HEK293 (cell line): ENCODE measurements around the gene STPG3.

ENCODE experiments used
- CTCF ChIA-PET: fragments of 350-600 bp; formaldehyde crosslinking; extraction: SDS; loops from one replicate; lab custom pipeline; 2021; ENCODE audit warnings: antibody characterized with exemption; lab: Yijun Ruan, JAX
- POLR2A ChIA-PET: fragments of 300-600 bp; formaldehyde crosslinking; extraction: SDS; loops from one replicate; lab custom pipeline; 2020; ENCODE audit warnings: antibody characterized with exemption, inconsistent platforms; lab: Yijun Ruan, JAX
- H3K27ac ChIP-seq: fragments of 200-500 bp; sonication (Bioruptor generic); 2 replicates; pipeline ENCODE4 v1.5.1; 2014; ENCODE audit warnings: low read depth, low read length, control low read depth, inconsistent platforms; ENCODE audit errors: extremely low read depth
- H3K36me3 ChIP-seq, 2 experiments: fragments of 200-500 bp in 1 of 2; sonication (Bioruptor generic) in 1 of 2; 1 replicate in 1 of 2; 2 replicates in 1 of 2; pipeline ENCODE4 v1.5.1; 2014 to 2017; ENCODE audit warnings: inconsistent platforms in 2 of 2, low read length in 2 of 2; ENCODE audit not compliant: control insufficient read depth in 2 of 2, insufficient read depth in 1 of 2
- H3K4me1 ChIP-seq: fragments of 200-500 bp; sonication (Bioruptor generic); 2 replicates; pipeline ENCODE4 v1.5.1; 2014; ENCODE audit warnings: mild to moderate bottlenecking, low read length, inconsistent platforms; ENCODE audit not compliant: control insufficient read depth, insufficient read depth
- H3K4me3 ChIP-seq: 2 replicates; pipeline ENCODE4 v1.5.1; 2011; ENCODE audit warnings: low read depth, mild to moderate bottlenecking, control low read depth, low read length, moderate library complexity
- H3K9me3 ChIP-seq: fragments of 200-500 bp; sonication (Bioruptor generic); 2 replicates; pipeline ENCODE4 v1.5.1; 2014; ENCODE audit warnings: low read depth, low read length, inconsistent platforms; ENCODE audit not compliant: control insufficient read depth, insufficient read depth
- GLI4 ChIP-seq: fragments of 450-650 bp; formaldehyde crosslinking; IDR thresholded peaks from 2 replicates; pipeline ENCODE4 v1.5.1; 2016; ENCODE audit warnings: missing biosample characterization, missing genetic modification characterization
- GLIS2 ChIP-seq: fragments of 450-650 bp; formaldehyde crosslinking; IDR thresholded peaks from 2 replicates; pipeline ENCODE4 v1.5.1; 2016; ENCODE audit warnings: missing biosample characterization, missing genetic modification characterization
- HOXD13 ChIP-seq: sonication (generic); formaldehyde crosslinking; IDR thresholded peaks from 2 replicates; pipeline ENCODE4 v1.8.0; 2022; ENCODE audit warnings: missing genetic modification reagents, borderline replicate concordance
- INSM2 ChIP-seq: fragments of 450-650 bp; formaldehyde crosslinking; IDR thresholded peaks from 2 replicates; pipeline ENCODE4 v1.5.1; 2016; ENCODE audit warnings: missing biosample characterization, missing genetic modification characterization
- KLF1 ChIP-seq: fragments of 450-650 bp; formaldehyde crosslinking; IDR thresholded peaks from 2 replicates; pipeline ENCODE4 v1.5.1; 2016; ENCODE audit warnings: missing biosample characterization, missing genetic modification characterization
- KLF7 ChIP-seq: fragments of 450-650 bp; formaldehyde crosslinking; IDR thresholded peaks from 2 replicates; pipeline ENCODE4 v1.5.1; 2016; ENCODE audit warnings: missing biosample characterization, missing genetic modification characterization, borderline replicate concordance
- OSR2 ChIP-seq: fragments of 450-650 bp; formaldehyde crosslinking; IDR thresholded peaks from 2 replicates; pipeline ENCODE4 v1.5.1; 2016; ENCODE audit warnings: missing biosample characterization, missing genetic modification characterization
- ZBTB6 ChIP-seq: fragments of 450-650 bp; formaldehyde crosslinking; IDR thresholded peaks from 2 replicates; pipeline ENCODE4 v1.5.1; 2017; ENCODE audit warnings: missing biosample characterization, missing genetic modification characterization
- ZBTB8A ChIP-seq: fragments of 450-650 bp; formaldehyde crosslinking; IDR thresholded peaks from 2 replicates; pipeline ENCODE4 v1.5.1; 2016; ENCODE audit warnings: missing biosample characterization, missing genetic modification characterization
- ZFP41 ChIP-seq: fragments of 450-650 bp; formaldehyde crosslinking; IDR thresholded peaks from 2 replicates; pipeline ENCODE4 v1.5.1; 2016; ENCODE audit warnings: missing biosample characterization, missing genetic modification characterization, borderline replicate concordance
- ZIC2 ChIP-seq: fragments of 450-650 bp; formaldehyde crosslinking; IDR thresholded peaks from 2 replicates; pipeline ENCODE4 v1.5.1; 2016; ENCODE audit warnings: missing biosample characterization, missing genetic modification characterization
- ZNF146 ChIP-seq: fragments of 450-650 bp; formaldehyde crosslinking; IDR thresholded peaks from 2 replicates; pipeline ENCODE4 v1.5.1; 2016; ENCODE audit warnings: missing biosample characterization, missing genetic modification characterization
- ZNF302 ChIP-seq: fragments of 450-650 bp; formaldehyde crosslinking; IDR thresholded peaks from 2 replicates; pipeline ENCODE4 v1.5.1; 2016; ENCODE audit warnings: missing biosample characterization, missing genetic modification characterization, low read depth
- ZNF354C ChIP-seq: fragments of 450-650 bp; formaldehyde crosslinking; IDR thresholded peaks from 2 replicates; pipeline ENCODE4 v1.5.1; 2016; ENCODE audit warnings: missing biosample characterization, missing genetic modification characterization, low read depth, borderline replicate concordance
- ZNF416 ChIP-seq: fragments of 450-650 bp; formaldehyde crosslinking; IDR thresholded peaks from 2 replicates; pipeline ENCODE4 v1.5.1; 2016; ENCODE audit warnings: missing biosample characterization, missing genetic modification characterization
- ZNF501 ChIP-seq: fragments of 450-650 bp; formaldehyde crosslinking; IDR thresholded peaks from 2 replicates; pipeline ENCODE4 v1.5.1; 2016; ENCODE audit warnings: missing biosample characterization, missing genetic modification characterization
- ZNF561 ChIP-seq: fragments of 450-650 bp; IDR thresholded peaks from 2 replicates; pipeline ENCODE4 v1.5.1; 2018; ENCODE audit warnings: missing biosample characterization, missing genetic modification characterization, borderline replicate concordance
- ZNF629 ChIP-seq: fragments of 450-650 bp; formaldehyde crosslinking; IDR thresholded peaks from 2 replicates; pipeline ENCODE4 v1.5.1; 2017; ENCODE audit warnings: missing biosample characterization, missing genetic modification characterization
- ZNF692 ChIP-seq: fragments of 450-650 bp; formaldehyde crosslinking; IDR thresholded peaks from 2 replicates; pipeline ENCODE4 v1.5.1; 2016; ENCODE audit warnings: missing biosample characterization, missing genetic modification characterization
- ZNF776 ChIP-seq: fragments of 450-650 bp; formaldehyde crosslinking; IDR thresholded peaks from 2 replicates; pipeline ENCODE4 v1.5.0; 2017; ENCODE audit warnings: missing biosample characterization, missing genetic modification characterization, borderline replicate concordance
- ZNF791 ChIP-seq: fragments of 450-650 bp; formaldehyde crosslinking; IDR thresholded peaks from 2 replicates; pipeline ENCODE4 v1.5.1; 2016; ENCODE audit warnings: missing biosample characterization, missing genetic modification characterization
- ZSCAN18 ChIP-seq: fragments of 450-650 bp; formaldehyde crosslinking; IDR thresholded peaks from 2 replicates; pipeline ENCODE4 v1.5.1; 2016; ENCODE audit warnings: missing biosample characterization, missing genetic modification characterization
- ZSCAN23 ChIP-seq: fragments of 450-650 bp; formaldehyde crosslinking; IDR thresholded peaks from 2 replicates; pipeline ENCODE4 v1.5.1; 2016; ENCODE audit warnings: missing biosample characterization, missing genetic modification characterization

The STPG3 gene

GRCh38 chr9:137269231-137269772 lies 18.2 kb downstream of the STPG3 start:
- peaks cover 0 to 67% of the 10 kb centered on the region in 2 experiments; a peak in 2 of 3 replicates for H3K36me3 ChIP-seq
- ChIA-PET POLR2A (interaction anchor here (1.0 kb wide), 1 partner anchor 10 kb away, joined by 3 read pairs; no protein-coding TSS in a partner anchor), CTCF (interaction anchor here (0.5 to 2.1 kb wide), 3 partner anchors 32 to 481 kb away, joined by 3 to 11 read pairs (median 4); no protein-coding TSS in a partner anchor)
- TF ChIP-seq INSM2, result no peak
- no peak for TF ChIP-seq ZNF354C (tag by site-specific recombination)
- no peak for TF ChIP-seq ZSCAN18 (tag by site-specific recombination)
- peak; percentile 54 for TF ChIP-seq OSR2 (tag by site-specific recombination)
- TF ChIP-seq ZNF776 (tag by site-specific recombination), result no peak
- no peak for TF ChIP-seq GLIS2
- no peak for TF ChIP-seq GLI4 (tag by site-specific recombination)
- no peak for TF ChIP-seq ZNF629 (tag by site-specific recombination)
- TF ChIP-seq ZNF146 (tag by site-specific recombination), result no peak
- H3K4me1 ChIP-seq, result no peaks in the 10 kb centered on the region
- no peaks in the 10 kb centered on the region for H3K9me3 ChIP-seq
- no peak overlapping the region for H3K4me3 ChIP-seq
- H3K27ac ChIP-seq, result no peak overlapping the region

- H3K4me1 ChIP-seq, result no peaks in the 10 kb centered on the region
- TF ChIP-seq ZNF501 (tag by site-specific recombination) (no peak), ZSCAN23 (tag by site-specific recombination) (no peak), KLF1 (no peak), ZNF692 (no peak), ZNF791 (tag by site-specific recombination) (no peak)
Measured at GRCh38 chr9:137270929-137271695, 20.0 kb downstream of the STPG3 start.

GRCh38 chr9:137271696-137272076 lies 20.6 kb downstream of the STPG3 start:
- ChIA-PET POLR2A (interaction anchor here (1.3 to 2.4 kb wide), 3 partner anchors 18 to 31 kb away, joined by 3 to 9 read pairs (median 6); partner anchors contain the start of gene TUBB4B), CTCF (interaction anchor here (1.6 kb wide), 1 partner anchor 16 kb away, joined by 3 read pairs; the partner anchor contains the start of gene NELFB)
- Histone ChIP-seq H3K9me3 (no peaks in the 10 kb centered on the region), H3K27ac (no peak overlapping the region), H3K36me3 (peaks cover 0 to 51% of the 10 kb centered on the region in 2 experiments; a peak in 2 of 3 replicates), H3K4me3 (no peak overlapping the region), H3K4me1 (0 out of 2 replicates have a peak, but pooled peaks cover 2% of the 10 kb centered on the region)
- no peak for TF ChIP-seq ZNF416
- no peak for TF ChIP-seq ZBTB8A (tag by site-specific recombination)
- no peak for TF ChIP-seq ZIC2 (tag by site-specific recombination)
- TF ChIP-seq ZNF302, result no peak
- no peak for TF ChIP-seq HOXD13
- TF ChIP-seq ZFP41 (tag by site-specific recombination), result no peak
- TF ChIP-seq ZNF561 (tag by site-specific recombination), result no peak
- TF ChIP-seq KLF7 (tag by site-specific recombination), result no peak
- no peak for TF ChIP-seq ZBTB6 (tag by site-specific recombination)

More at GRCh38 chr9:137270929-137271695, 20.0 kb downstream of the STPG3 start:
- H3K4me3 ChIP-seq, result no peak overlapping the region
- ChIA-PET POLR2A (interaction anchor here (1.9 to 2.4 kb wide), 2 partner anchors 27 to 30 kb away, joined by 6 to 9 read pairs; partner anchors contain the start of gene TUBB4B), CTCF (interaction anchor here (1.6 kb wide), 1 partner anchor 15 kb away, joined by 3 read pairs; the partner anchor contains the start of gene NELFB)
- peaks cover 0 to 56% of the 10 kb centered on the region in 2 experiments; a peak in 2 of 3 replicates for H3K36me3 ChIP-seq
- no peak overlapping the region for H3K27ac ChIP-seq
- no peaks in the 10 kb centered on the region for H3K9me3 ChIP-seq
